Hindlimb muscle (tissue), 1 donor: ENCODE measurements around the gene ZNF30. TPM values are rescaled to one million over a fixed set of nuclear protein-coding genes. Genes with fewer than 3 reads are reported as not detected.
"Not testable (repeated sequence)": the region's sequence is repeated elsewhere in the genome, so short reads cannot be mapped to it uniquely, and the experiment has no call there.

Experiments used
- DNase-seq: peaks from one replicate; pipeline ENCODE4 v3.0.0-alpha.2; 2013
- polyA plus RNA-seq: library from polyadenylated mRNA; unstranded; fragments of 120-200 nt; gene quantifications from one replicate; pipeline ENCODE4 v1.2.1, GENCODE V29; 2013; ENCODE audit not compliant: insufficient read length

The ZNF30 gene
- polyA plus RNA-seq, 1 donor, result 3.9 TPM

- no peak for DNase-seq
Observed at GRCh38 chr19:34989298-34989697, 62.6 kb downstream of the ZNF30 start.

- no peak for DNase-seq
Observed at GRCh38 chr19:34990578-34991192, 64.0 kb downstream of the ZNF30 start.

- no peak for DNase-seq
Observed at GRCh38 chr19:34991542-34992333, 65.0 kb downstream of the ZNF30 start.

- not testable (repeated sequence) for DNase-seq
Observed at GRCh38 chr19:34992582-34992981, 65.9 kb downstream of the ZNF30 start.

- DNase-seq, result no peak
Observed at GRCh38 chr19:34994286-34994642, 67.6 kb downstream of the ZNF30 start.

Other genes with a start within 250 kb of the ZNF30 start
- gene SCGB2B2, start 249.7 kb upstream of the ZNF30 start, polyA plus RNA-seq, result 0.90 TPM
- gene ZNF302, start 249.2 kb upstream of the ZNF30 start, polyA plus RNA-seq, result 43.4 TPM
- 13.4 TPM for gene ZNF181, start 192.7 kb upstream of the ZNF30 start, polyA plus RNA-seq
- 7.2 TPM for gene ZNF599, start 153.7 kb upstream of the ZNF30 start, polyA plus RNA-seq
- 2.7 TPM for gene ZNF792, start 37.3 kb downstream of the ZNF30 start, polyA plus RNA-seq
- gene GRAMD1A, start 73.4 kb downstream of the ZNF30 start, polyA plus RNA-seq, result 48.5 TPM
- gene SCN1B, start 103.6 kb downstream of the ZNF30 start, polyA plus RNA-seq, result 7.2 TPM
- gene HPN, start 114.8 kb downstream of the ZNF30 start, polyA plus RNA-seq, result 0.36 TPM
- 0.97 TPM for gene FXYD3, start 188.9 kb downstream of the ZNF30 start, polyA plus RNA-seq
- 13.2 TPM for gene LGI4, start 208.2 kb downstream of the ZNF30 start, polyA plus RNA-seq
- gene FXYD1, start 211.9 kb downstream of the ZNF30 start, polyA plus RNA-seq, result 281 TPM
- 0.65 TPM for gene FXYD7, start 216.4 kb downstream of the ZNF30 start, polyA plus RNA-seq
- gene FXYD5, start 227.8 kb downstream of the ZNF30 start, polyA plus RNA-seq, result 22.3 TPM